ENCODE results near the gene AKR1B15. TPM values are rescaled to one million over a fixed set of nuclear protein-coding genes. Genes with fewer than 3 reads are reported as not detected.

The AKR1B15 gene
- polyA plus RNA-seq, 2 of the 4 experiments (the other 2 are of a cell fraction): 17.9 to 24.7 TPM

- TF ChIP-seq RAD21 (conservative IDR thresholded peaks at IDR 0.05 in 1 of 2, IDR thresholded peaks at IDR 0.05 in 1 of 2): peak; percentile 27 to 55; a peak in 4 of 5 replicates
- TF ChIP-seq USF2 (IDR thresholded peaks at IDR 0.05): no peak
- TF ChIP-seq EHMT2 (IDR thresholded peaks at IDR 0.05; ENCODE audit: low read depth): no peak; the same call in 1 of the 2 replicates
- TF ChIP-seq ESRRA (IDR thresholded peaks at IDR 0.05; ENCODE audit: borderline replicate concordance, low read length): peak; percentile 93
- no peak for TF ChIP-seq HDAC2 (IDR thresholded peaks at IDR 0.05)
- TF ChIP-seq TFCP2L1 (CRISPR knock-in tag; IDR thresholded peaks at IDR 0.05): no peak
- TF ChIP-seq FOSB (CRISPR knock-in tag; IDR thresholded peaks at IDR 0.05): peak; percentile 24; the same call in 1 of the 2 replicates
- peak; percentile 41; the same call in 1 of the 2 replicates for TF ChIP-seq JUNB (IDR thresholded peaks at IDR 0.05)
- TF ChIP-seq ZSCAN20 (CRISPR knock-in tag; IDR thresholded peaks at IDR 0.05): peak; percentile 82
- TF ChIP-seq BHLHE40 (IDR thresholded peaks at IDR 0.05; ENCODE audit: low read depth, low read length): no peak
- TF ChIP-seq TP53 (CRISPR knock-in tag; IDR thresholded peaks at IDR 0.05): no peak
- no peak for TF ChIP-seq CHD2 (IDR thresholded peaks at IDR 0.05; ENCODE audit: low read length, partially characterized antibody)
- TF ChIP-seq SMC3 (IDR thresholded peaks at IDR 0.05): no peak; the same call in 2 of the 3 replicates
- TF ChIP-seq RNF2 (IDR thresholded peaks at IDR 0.05; ENCODE audit: borderline replicate concordance, low read depth): no peak
- no peak for TF ChIP-seq MAZ (IDR thresholded peaks at IDR 0.05; ENCODE audit: borderline replicate concordance, low read depth, low read length)
- no peak; the same call in 1 of the 2 replicates for TF ChIP-seq NPAS2 (CRISPR knock-in tag; IDR thresholded peaks at IDR 0.05; ENCODE audit: borderline replicate concordance)
- peak; percentile 95 for TF ChIP-seq NFE2L2 (conservative IDR thresholded peaks at IDR 0.05; ENCODE audit: low read length)
- TF ChIP-seq ATOH8 (CRISPR knock-in tag; IDR thresholded peaks at IDR 0.05; ENCODE audit: low read depth): peak; percentile 68; the same call in 1 of the 2 replicates
- 0 out of 2 replicates have a peak, but pooled peaks have one; percentile 35 for TF ChIP-seq MYC (IDR thresholded peaks at IDR 0.05; ENCODE audit: borderline replicate concordance, low read length)
- TF ChIP-seq HES2 (IDR thresholded peaks at IDR 0.05): peak; percentile 61; the same call in 1 of the 2 replicates
- peak; percentile 79 to 91; a peak in 3 of 5 replicates for TF ChIP-seq JUN (IDR thresholded peaks at IDR 0.05)
- TF ChIP-seq CBX2 (IDR thresholded peaks at IDR 0.05; ENCODE audit: borderline replicate concordance, low read depth): no peak
- no peak for TF ChIP-seq FOSL2 (IDR thresholded peaks at IDR 0.05)
- peak; percentile 64 for TF ChIP-seq FOSL2 (CRISPR knock-in tag; IDR thresholded peaks at IDR 0.05)
- peak; percentile 100 for TF ChIP-seq MAFK (IDR thresholded peaks at IDR 0.05; ENCODE audit: partially characterized antibody)
- TF ChIP-seq HMGXB4 (CRISPR knock-in tag; IDR thresholded peaks at IDR 0.05; ENCODE audit: borderline replicate concordance): no peak
- no peak for TF ChIP-seq PBX3 (IDR thresholded peaks at IDR 0.05)
- TF ChIP-seq POLR2A (IDR thresholded peaks at IDR 0.05; ENCODE audit: low read length): no peak
- peak; percentile 97 to 99 for TF ChIP-seq CEBPB (IDR thresholded peaks at IDR 0.05)
- peak; percentile 35; the same call in 1 of the 2 replicates for TF ChIP-seq RARB (CRISPR knock-in tag; IDR thresholded peaks at IDR 0.05)
- TF ChIP-seq EHF (CRISPR knock-in tag; IDR thresholded peaks at IDR 0.05): peak; percentile 60; the same call in 1 of the 2 replicates
- no peak for TF ChIP-seq RFX5 (IDR thresholded peaks at IDR 0.05)
- peak; percentile 84 for TF ChIP-seq MAX (IDR thresholded peaks at IDR 0.05)
These were observed 44.9 kb downstream of the AKR1B15 start (continued) for GRCh38 chr7:134593530-134594392.
